Measurements from ENCODE around the gene CEACAM20.
"Not testable (repeated sequence)": the region's sequence is repeated elsewhere in the genome, so short reads cannot be mapped to it uniquely, and the experiment has no call there.

GRCh38 chr19:44535361-44535760 is 5.9 kb upstream of the CEACAM20 start:
- TF ChIP-seq, protein P1, sequence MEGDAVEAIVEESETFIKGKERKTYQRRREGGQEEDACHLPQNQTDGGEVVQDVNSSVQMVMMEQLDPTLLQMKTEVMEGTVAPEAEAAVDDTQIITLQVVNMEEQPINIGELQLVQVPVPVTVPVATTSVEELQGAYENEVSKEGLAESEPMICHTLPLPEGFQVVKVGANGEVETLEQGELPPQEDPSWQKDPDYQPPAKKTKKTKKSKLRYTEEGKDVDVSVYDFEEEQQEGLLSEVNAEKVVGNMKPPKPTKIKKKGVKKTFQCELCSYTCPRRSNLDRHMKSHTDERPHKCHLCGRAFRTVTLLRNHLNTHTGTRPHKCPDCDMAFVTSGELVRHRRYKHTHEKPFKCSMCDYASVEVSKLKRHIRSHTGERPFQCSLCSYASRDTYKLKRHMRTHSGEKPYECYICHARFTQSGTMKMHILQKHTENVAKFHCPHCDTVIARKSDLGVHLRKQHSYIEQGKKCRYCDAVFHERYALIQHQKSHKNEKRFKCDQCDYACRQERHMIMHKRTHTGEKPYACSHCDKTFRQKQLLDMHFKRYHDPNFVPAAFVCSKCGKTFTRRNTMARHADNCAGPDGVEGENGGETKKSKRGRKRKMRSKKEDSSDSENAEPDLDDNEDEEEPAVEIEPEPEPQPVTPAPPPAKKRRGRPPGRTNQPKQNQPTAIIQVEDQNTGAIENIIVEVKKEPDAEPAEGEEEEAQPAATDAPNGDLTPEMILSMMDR (IDR thresholded peaks at IDR 0.05), result not testable (repeated sequence)
- not testable (repeated sequence) for TF ChIP-seq POLR2A (IDR thresholded peaks at IDR 0.05)

All from heart left ventricle (tissue), 13 donors.